Mesothelial cell of epicardium (in vitro differentiated cells): ENCODE data around the gene ATF2. TPM values are rescaled to one million over a fixed set of nuclear protein-coding genes. Genes with fewer than 3 reads are reported as not detected.

ENCODE experiments used
- DNase-seq, 2 experiments: peaks; one replicate each; pipeline ENCODE4 v3.0.0; 2021; ENCODE audit warnings: low spot score in 2 of 2; ENCODE audit not compliant: unreplicated experiment in 2 of 2
- H3K27ac Mint-ChIP-seq: 2 replicates; pipeline ENCODE4 v1.8.0; 2021; ENCODE audit warnings: mixed read lengths
- H3K27me3 Mint-ChIP-seq: 2 replicates; pipeline ENCODE4 v1.8.0; 2021; ENCODE audit warnings: low read depth, mixed read lengths
- H3K36me3 Mint-ChIP-seq: 2 replicates; pipeline ENCODE4 v1.8.0; 2021; ENCODE audit warnings: mixed read lengths
- H3K4me1 Mint-ChIP-seq: 2 replicates; pipeline ENCODE4 v1.8.0; 2021; ENCODE audit warnings: mixed read lengths
- H3K4me3 Mint-ChIP-seq: 2 replicates; pipeline ENCODE4 v1.8.0; 2021; ENCODE audit warnings: mild to moderate bottlenecking, moderate library complexity, mixed read lengths
- H3K9me3 Mint-ChIP-seq: 2 replicates; pipeline ENCODE4 v1.8.0; 2021; ENCODE audit warnings: mixed read lengths
- total RNA-seq: library from RNA; stranded (reverse); gene quantifications from 3 replicates; pipeline ENCODE4 v1.2.1, GENCODE V29; 2021
- TF ChIP-seq, protein P1 (sequence below): fragments of 200-600 bp; sonication (generic); IDR thresholded peaks from one replicate; pipeline ENCODE4 v1.5.0; 2021; ENCODE audit warnings: antibody characterized with exemption; ENCODE audit not compliant: unreplicated experiment

Gene ATF2
- total RNA-seq, 1 donor from 2014 or later: 62.7 TPM

DNA sequence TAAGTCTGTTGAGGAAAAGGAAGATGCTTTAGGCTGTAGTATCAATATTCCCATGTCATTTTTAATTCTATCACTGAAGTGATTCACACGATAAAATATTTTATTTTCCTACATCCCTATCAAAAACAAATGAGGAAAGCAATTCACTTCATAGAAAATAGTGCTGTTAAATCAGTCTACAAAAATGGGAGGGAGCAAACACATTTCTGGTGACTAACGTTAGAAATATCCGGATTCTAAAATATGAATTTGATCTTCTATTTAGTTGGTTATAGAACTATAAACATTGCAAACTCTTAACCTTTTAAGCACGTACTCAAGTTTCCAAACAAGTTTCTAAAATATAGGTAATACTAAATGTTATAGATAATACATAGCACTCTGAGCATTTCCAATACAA is 20.8 kb downstream of the ATF2 start:
- no peak for DNase-seq
- no peak overlapping the region for H3K4me3 Mint-ChIP-seq
- no peak overlapping the region for H3K27ac Mint-ChIP-seq
- TF ChIP-seq, protein P1, sequence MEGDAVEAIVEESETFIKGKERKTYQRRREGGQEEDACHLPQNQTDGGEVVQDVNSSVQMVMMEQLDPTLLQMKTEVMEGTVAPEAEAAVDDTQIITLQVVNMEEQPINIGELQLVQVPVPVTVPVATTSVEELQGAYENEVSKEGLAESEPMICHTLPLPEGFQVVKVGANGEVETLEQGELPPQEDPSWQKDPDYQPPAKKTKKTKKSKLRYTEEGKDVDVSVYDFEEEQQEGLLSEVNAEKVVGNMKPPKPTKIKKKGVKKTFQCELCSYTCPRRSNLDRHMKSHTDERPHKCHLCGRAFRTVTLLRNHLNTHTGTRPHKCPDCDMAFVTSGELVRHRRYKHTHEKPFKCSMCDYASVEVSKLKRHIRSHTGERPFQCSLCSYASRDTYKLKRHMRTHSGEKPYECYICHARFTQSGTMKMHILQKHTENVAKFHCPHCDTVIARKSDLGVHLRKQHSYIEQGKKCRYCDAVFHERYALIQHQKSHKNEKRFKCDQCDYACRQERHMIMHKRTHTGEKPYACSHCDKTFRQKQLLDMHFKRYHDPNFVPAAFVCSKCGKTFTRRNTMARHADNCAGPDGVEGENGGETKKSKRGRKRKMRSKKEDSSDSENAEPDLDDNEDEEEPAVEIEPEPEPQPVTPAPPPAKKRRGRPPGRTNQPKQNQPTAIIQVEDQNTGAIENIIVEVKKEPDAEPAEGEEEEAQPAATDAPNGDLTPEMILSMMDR: no peak
- no peaks in the 10 kb centered on the region for H3K9me3 Mint-ChIP-seq
- peaks cover 22% of the 10 kb centered on the region for H3K36me3 Mint-ChIP-seq
- H3K4me1 Mint-ChIP-seq: peaks cover 3% of the 10 kb centered on the region
- H3K27me3 Mint-ChIP-seq: no peaks in the 10 kb centered on the region

GRCh38 chr2:175143678-175144077 is 24.3 kb downstream of the ATF2 start:
- H3K4me1 Mint-ChIP-seq: peaks cover 10% of the 10 kb centered on the region
- peaks cover 16% of the 10 kb centered on the region for H3K36me3 Mint-ChIP-seq
- H3K27me3 Mint-ChIP-seq: no peaks in the 10 kb centered on the region
- DNase-seq: no peak
- no peak overlapping the region for H3K27ac Mint-ChIP-seq
- TF ChIP-seq, protein P1: no peak
- no peaks in the 10 kb centered on the region for H3K9me3 Mint-ChIP-seq
- H3K4me3 Mint-ChIP-seq: no peak overlapping the region

DNA sequence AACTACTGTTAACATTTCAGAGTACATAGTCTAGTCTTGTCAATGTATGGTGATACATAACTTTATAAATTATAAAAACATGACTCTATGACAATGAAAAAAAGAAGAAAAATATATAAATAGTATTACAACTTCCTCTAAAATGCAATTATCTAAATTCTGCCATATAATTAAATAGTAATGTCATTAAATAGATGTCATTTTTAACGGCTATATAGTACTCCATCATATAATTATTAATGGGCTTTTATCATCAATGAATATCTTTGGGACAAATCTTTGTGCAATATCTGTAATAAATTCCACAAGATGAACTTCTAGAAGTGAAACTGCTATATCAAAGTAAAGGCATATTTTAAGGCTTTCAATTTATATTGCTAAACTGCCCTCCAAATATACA is 24.8 kb downstream of the ATF2 start:
- no peak overlapping the region for H3K27ac Mint-ChIP-seq
- H3K9me3 Mint-ChIP-seq: no peaks in the 10 kb centered on the region
- H3K4me3 Mint-ChIP-seq: no peak overlapping the region
- TF ChIP-seq, protein P1: no peak
- H3K27me3 Mint-ChIP-seq: no peaks in the 10 kb centered on the region
- peaks cover 19% of the 10 kb centered on the region for H3K36me3 Mint-ChIP-seq
- peaks cover 7% of the 10 kb centered on the region for H3K4me1 Mint-ChIP-seq
- DNase-seq: no peak

- no peak overlapping the region for H3K4me3 Mint-ChIP-seq
- H3K4me1 Mint-ChIP-seq: peaks cover 7% of the 10 kb centered on the region
- H3K27ac Mint-ChIP-seq: peak overlapping the region; percentile 30
- TF ChIP-seq, protein P1: no peak
- H3K36me3 Mint-ChIP-seq: peaks cover 21% of the 10 kb centered on the region
- no peaks in the 10 kb centered on the region for H3K27me3 Mint-ChIP-seq
- DNase-seq: no peak
- no peaks in the 10 kb centered on the region for H3K9me3 Mint-ChIP-seq
Observed at GRCh38 chr2:175140332-175140731, 27.7 kb downstream of the ATF2 start.

- Mint-ChIP-seq H3K27ac (no peak overlapping the region), H3K4me3 (no peak overlapping the region), H3K4me1 (peaks cover 7% of the 10 kb centered on the region), H3K27me3 (no peaks in the 10 kb centered on the region), H3K9me3 (no peaks in the 10 kb centered on the region), H3K36me3 (peaks cover 20% of the 10 kb centered on the region)
- DNase-seq: no peak
- TF ChIP-seq, protein P1: no peak
Observed at GRCh38 chr2:175137793-175138192, 30.2 kb downstream of the ATF2 start.
